HL-60/S4 treated with retinoic acid at 250 ng/mL for 4 days and 3 days (cell line): ENCODE data around the gene ZC3H4.
"Not testable (repeated sequence)": the region's sequence is repeated elsewhere in the genome, so short reads cannot be mapped to it uniquely, and the experiment has no call there.

Source experiments
- in situ Hi-C: fragments of 300-500 bp; cut with MboI; formaldehyde crosslinking; loops from 2 replicates; pipeline ENCODE4 v1.7.0; 2022; ENCODE audit warnings: low sequenced_read_pairs

Gene ZC3H4

DNA sequence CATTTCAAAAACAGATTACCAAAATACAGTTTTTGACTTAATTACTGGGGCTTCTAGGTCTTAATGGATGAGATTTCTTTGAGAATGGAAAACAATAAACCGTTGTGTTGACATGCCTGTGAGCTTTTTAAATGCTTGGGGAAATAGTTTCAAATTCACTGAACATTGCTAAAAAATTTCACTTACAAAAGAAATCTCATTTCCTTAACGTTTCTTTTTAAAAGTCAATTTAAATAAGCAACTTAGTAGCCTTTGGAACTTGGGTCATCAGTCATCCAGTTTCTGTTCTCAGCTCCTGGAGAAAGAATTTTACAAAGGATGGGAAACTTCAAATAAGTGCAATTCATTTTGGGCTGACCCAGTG is 4.4 kb downstream of the ZC3H4 start:
- in situ Hi-C loops: no loop called here

GRCh38 chr19:47107953-47108746 is 5.4 kb downstream of the ZC3H4 start:
- in situ Hi-C loops: no loop called here

- in situ Hi-C loops: no loop called here
Measured at GRCh38 chr19:47107202-47107952, 6.2 kb downstream of the ZC3H4 start.

DNA sequence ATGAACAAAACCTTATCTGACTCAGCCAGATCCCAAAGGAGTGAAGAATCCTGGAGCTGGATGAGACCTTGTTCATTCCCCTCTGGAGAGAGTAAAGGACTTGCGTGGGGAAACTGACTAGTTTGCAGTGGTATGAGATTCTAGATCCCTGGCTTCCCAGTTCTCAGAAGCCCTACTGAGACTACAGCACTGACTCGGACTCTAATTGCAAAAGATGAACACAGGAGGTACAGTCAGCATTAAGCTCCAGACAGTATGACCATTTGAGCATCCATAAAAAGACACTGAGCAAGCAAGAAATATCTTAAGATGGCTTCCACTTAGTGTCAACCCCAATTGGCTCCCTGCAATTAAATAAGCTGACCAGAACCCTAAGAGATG is 6.8 kb downstream of the ZC3H4 start:
- in situ Hi-C loops: no loop called here

GRCh38 chr19:47105874-47106273 is 7.7 kb downstream of the ZC3H4 start:
- in situ Hi-C loops: no loop called here

DNA sequence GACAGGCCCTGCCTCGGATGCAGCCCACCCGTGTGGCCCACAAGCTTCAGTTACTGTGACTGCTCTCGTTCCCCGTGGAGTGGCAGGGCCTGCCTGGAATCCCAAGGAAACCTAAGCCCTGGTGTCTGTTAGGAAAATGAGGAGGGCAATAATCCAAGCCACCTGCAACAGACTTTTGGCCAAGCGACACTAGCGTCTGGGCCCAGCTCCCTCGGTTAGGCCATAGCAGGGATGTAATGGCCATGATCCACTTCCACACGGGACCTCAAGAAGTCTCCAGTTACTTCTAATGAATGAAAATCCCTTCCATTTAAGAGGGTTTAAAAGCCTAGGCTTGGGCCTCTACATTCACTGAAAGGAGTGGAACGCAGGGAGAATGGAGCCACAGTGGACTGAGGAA is 8.9 kb downstream of the ZC3H4 start:
- in situ Hi-C loops: no loop called here

GRCh38 chr19:47102346-47103060 is 11.1 kb downstream of the ZC3H4 start:
- in situ Hi-C loops: no loop called here

GRCh38 chr19:47101116-47101515 is 12.5 kb downstream of the ZC3H4 start:
- in situ Hi-C loops: not testable (repeated sequence)

GRCh38 chr19:47100290-47100689 is 13.3 kb downstream of the ZC3H4 start:
- in situ Hi-C loops: no loop called here

DNA sequence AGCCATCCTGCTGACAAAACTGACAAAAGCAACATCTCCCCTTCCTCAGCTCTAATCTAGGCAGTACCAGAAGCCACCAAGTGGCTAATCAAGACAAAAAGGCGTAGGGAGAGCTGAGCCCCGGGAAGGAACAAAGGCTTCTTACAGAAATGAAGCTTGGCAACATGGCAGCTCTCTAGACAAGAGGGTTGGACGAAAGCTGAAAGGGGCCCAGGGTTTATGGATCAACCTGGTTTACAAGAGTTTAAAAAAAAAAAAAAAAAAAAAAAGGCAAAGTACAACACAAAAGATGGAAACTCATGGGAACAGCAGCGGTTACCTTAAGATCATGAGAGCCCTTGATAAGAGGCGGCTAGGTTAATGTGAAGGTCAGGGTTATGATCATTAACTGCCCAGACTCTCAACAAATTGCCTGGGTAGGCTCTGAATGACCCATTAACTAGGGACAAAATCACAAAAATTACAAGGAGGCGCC is 14.0 kb downstream of the ZC3H4 start:
- in situ Hi-C loops: no loop called here

DNA sequence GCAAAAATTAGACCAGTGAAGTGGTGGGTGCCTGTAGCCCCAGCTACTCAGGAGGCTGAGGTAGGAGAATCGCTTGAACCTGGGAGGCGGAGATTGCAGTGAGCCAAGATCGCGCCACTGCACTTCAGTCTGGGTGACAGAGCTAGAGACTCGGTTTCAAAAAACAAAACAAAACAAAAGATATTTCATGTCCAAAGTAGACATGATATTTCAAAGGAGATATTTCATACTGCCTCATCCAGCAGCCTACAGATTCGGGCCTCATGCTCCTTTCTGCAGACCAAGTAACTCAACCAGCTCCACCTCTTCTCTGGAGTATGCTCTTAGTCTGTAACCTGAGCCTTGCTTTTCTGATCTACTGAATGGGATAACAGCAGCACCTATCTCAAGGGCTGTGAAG is 15.0 kb downstream of the ZC3H4 start:
- in situ Hi-C loops: no loop called here

GRCh38 chr19:47097396-47098201 is 16.0 kb downstream of the ZC3H4 start:
- in situ Hi-C loops: no loop called here

DNA sequence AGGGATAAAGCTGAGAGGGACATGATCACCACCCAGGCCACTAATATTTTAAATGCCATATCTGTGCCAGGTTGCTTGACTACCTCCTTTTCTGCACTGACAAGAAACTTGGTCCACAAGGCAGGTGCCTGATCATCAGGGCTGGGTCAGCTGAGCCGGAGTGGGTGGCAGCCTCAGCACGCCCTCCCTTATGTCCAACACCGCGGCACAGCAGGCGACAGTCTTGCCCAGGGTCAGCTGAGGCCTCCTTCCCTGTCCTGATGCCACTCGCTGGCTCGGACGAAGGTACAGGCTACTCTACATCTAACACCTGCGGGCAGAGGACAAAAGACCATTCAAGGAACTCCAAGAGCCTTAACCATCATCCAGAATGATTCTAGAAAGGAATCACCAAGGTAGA is 16.9 kb downstream of the ZC3H4 start:
- in situ Hi-C loops: no loop called here

- in situ Hi-C loops: no loop called here
Measured at GRCh38 chr19:47096100-47096704, 17.4 kb downstream of the ZC3H4 start.

- in situ Hi-C loops: no loop called here
Measured at GRCh38 chr19:47095476-47096099, 18.0 kb downstream of the ZC3H4 start.

DNA sequence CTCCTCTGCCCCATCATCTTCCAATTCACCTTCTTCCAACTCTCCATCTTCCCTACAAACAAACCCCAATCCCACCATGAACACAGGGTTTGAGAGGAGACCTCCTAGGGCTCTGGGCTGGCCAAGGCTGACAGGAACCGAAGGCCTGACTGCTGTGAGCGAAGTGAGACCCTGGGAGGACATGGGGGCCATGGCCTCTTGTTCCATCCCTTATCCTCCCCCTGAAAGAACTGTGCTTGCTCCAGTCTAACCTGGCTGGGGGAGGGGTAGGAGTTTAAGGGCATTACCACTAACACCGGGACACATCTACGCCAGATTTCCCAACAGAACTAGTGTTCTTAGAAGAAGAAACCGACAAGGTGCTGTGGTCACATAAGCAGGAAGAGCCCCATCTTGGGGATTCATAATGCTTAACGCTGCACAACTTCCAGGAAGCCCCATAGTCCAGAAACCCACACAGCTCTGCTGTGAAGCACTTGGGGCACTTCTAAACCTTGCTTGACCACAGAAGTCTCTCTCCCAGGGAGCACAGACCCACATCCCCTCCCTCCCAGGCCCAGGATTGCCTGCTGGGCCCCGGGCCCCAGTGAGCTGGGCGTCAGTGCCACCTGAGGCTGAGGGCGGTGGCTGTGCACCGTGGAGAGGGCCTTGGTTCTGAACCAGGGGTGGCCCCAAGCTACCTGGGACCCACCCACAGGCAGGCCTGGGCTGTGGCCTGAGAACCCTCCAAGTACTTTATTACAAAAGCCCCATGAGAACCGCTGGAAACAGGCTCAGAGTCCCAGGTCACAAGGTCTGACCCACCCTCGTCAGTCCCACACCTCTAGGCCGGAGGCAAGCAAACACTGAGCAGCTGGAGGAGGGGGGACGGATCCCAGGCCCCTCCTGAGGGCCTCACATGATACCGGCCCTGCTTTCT is 18.8 kb downstream of the ZC3H4 start:
- in situ Hi-C loops: no loop called here

DNA sequence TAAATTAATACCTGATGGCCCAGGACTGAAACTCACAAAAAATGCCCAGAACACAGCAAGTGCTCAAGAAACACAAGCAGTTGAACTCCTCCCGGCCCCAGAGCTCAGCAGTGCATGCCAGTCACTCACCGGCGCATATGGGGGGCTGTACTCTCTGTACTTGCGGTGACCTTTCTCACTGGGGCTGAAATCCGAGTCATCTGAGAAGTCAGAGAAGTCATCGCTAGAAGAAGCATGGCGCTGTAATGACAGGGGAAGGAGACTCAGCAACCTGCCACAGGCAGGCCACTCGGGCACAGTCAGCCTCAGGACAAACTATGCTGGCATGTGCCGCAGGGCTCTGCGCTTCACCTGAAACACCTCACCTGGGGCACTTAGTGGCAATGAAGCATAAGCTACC is 19.7 kb downstream of the ZC3H4 start:
- in situ Hi-C loops: no loop called here

DNA sequence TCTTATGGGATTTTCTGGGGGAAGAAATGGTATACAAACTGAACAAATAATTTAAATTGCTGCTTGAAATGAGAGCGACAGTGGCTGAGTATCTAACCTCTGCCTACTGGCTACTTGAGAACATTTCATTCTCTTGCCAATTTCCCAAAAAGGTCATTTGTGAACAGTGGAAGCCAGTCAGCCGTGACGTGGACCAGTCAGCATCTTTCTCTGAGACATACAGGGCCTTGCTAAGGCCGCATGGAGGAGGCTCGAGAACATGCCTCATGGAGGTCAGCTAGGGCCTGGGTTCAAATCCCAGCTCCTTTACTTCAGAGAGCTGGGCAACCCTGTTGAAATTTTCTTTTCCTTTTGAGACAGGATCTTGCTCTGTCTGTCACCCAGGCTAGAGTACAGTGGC is 20.3 kb downstream of the ZC3H4 start:
- in situ Hi-C loops: no loop called here

DNA sequence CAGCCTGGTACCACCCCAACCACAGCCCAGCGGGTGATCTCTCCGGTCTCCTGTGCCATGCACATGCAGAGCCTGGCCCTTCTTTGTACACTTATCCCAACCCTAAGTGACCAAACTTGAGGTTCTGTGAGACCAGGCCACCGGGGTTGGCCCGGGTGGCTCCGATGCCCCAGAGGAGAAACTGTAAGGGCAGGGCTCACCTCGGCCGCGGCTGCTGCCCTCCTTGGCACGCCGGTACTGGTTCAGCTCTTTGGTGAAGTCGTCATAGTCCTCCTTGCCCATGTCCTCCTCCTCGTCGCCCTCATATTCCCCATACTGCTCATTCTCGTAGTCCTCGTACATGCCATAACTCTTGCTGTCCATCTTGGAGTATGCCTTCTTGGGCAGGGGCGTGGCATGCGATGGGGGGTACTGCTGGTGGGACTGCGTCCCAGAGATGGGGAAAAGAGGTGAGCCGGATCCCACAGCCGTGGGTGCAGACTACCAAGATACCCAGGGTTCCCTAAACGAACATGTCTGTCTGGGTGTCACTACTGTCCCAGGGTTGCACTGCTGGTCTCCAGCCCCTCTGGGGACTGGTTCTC is 23.7 kb downstream of the ZC3H4 start:
- in situ Hi-C loops: no loop called here
